Measurements from ENCODE around the gene TRAPPC5. TPM values are rescaled to one million over a fixed set of nuclear protein-coding genes. Genes with fewer than 3 reads are reported as not detected.

TRAPPC5 gene
- total and polyA plus RNA-seq, 10 of the 15 experiments (the other 5 are each of a cell fraction or from before 2014, with no cell fraction given): 4.2 to 210 (median 89.1) TPM

DNA sequence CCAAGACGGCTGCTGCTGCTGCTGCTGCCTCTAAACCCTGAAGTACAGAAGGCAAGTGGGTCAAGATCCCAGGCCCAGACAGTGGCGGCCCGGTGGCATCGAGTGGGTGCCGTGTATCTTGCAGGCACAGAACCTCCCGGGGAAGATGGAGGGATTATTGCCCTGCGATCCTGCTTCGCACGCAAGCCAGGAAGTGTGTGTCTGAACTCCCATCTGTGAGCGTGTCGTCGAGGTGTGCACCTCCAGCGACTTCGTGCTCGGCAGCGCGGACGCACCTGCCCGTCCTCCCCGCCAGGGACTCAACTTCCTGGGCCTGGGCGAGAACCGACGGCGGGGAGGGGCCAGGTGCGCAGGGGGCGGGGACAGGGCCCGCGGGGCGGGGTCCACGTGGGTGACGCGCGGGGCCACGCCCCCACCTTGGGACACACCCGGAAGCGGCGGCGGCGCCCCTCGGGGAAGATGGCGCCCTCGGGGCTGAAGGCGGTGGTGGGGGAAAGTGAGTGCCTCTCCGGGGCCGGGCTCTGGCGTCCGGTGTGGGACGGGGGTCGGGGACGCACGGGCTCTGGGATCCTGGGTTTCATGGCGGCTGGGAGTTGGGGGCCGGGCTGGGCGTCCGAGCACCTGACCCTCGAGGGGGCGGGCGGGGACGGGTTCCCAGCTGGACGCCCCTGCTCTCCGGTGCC, 43.8 kb upstream of the TRAPPC5 start, which contains the start of gene STXBP2 (continued):
- TF ChIP-seq SMAD5 (IDR thresholded peaks at IDR 0.05; ENCODE audit: low read depth) (no peak), BMI1 (IDR thresholded peaks at IDR 0.05; ENCODE audit: borderline replicate concordance) (no peak), KLF5 (IDR thresholded peaks at IDR 0.05; ENCODE audit: partially characterized antibody) (no peak), MXI1 (IDR thresholded peaks at IDR 0.05; ENCODE audit: low read depth, low read length) (no peak; the same call in 1 of the 2 replicates), BACH1 (IDR thresholded peaks at IDR 0.05; ENCODE audit: borderline replicate concordance) (no peak), HCFC1 (IDR thresholded peaks at IDR 0.05; ENCODE audit: low read length) (peak; percentile 22; the same call in 1 of the 2 replicates), TBL1XR1 (IDR thresholded peaks at IDR 0.05; ENCODE audit: low read depth, low read length) (no peak), SIX5 (IDR thresholded peaks at IDR 0.05; ENCODE audit: low read depth, low read length, severe bottlenecking) (no peak), ETV6 (conservative IDR thresholded peaks at IDR 0.05 in 1 of 2, IDR thresholded peaks at IDR 0.05 in 1 of 2; ENCODE audit: borderline replicate concordance in 1 of 2, low read depth in 1 of 2) (no peak), ASH2L (IDR thresholded peaks at IDR 0.05; ENCODE audit: borderline replicate concordance, low read depth) (no peak), HDAC6 (IDR thresholded peaks at IDR 0.05; ENCODE audit: unreplicated experiment) (no peak), EZH2 (IDR thresholded peaks at IDR 0.05; ENCODE audit: borderline replicate concordance, control insufficient read depth, low read depth, low read length) (no peak), SIN3A (IDR thresholded peaks at IDR 0.05; ENCODE audit: low read depth, low read length) (peak; percentile 52; the same call in 1 of the 2 replicates), CREM (IDR thresholded peaks at IDR 0.05; ENCODE audit: low read depth) (no peak), ZSCAN29 (IDR thresholded peaks at IDR 0.05) (no peak), BRCA1 (IDR thresholded peaks at IDR 0.05; ENCODE audit: low read depth, low read length) (no peak)
- TF ChIP-seq, protein P1, sequence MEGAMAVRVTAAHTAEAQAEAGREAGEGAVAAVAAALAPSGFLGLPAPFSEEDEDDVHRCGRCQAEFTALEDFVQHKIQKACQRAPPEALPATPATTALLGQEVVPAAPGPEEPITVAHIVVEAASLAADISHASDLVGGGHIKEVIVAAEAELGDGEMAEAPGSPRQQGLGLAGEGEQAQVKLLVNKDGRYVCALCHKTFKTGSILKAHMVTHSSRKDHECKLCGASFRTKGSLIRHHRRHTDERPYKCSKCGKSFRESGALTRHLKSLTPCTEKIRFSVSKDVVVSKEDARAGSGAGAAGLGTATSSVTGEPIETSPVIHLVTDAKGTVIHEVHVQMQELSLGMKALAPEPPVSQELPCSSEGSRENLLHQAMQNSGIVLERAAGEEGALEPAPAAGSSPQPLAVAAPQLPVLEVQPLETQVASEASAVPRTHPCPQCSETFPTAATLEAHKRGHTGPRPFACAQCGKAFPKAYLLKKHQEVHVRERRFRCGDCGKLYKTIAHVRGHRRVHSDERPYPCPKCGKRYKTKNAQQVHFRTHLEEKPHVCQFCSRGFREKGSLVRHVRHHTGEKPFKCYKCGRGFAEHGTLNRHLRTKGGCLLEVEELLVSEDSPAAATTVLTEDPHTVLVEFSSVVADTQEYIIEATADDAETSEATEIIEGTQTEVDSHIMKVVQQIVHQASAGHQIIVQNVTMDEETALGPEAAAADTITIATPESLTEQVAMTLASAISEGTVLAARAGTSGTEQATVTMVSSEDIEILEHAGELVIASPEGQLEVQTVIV (IDR thresholded peaks at IDR 0.05; ENCODE audit: borderline replicate concordance, partially characterized antibody): peak; percentile 67
- TF ChIP-seq, protein P2, sequence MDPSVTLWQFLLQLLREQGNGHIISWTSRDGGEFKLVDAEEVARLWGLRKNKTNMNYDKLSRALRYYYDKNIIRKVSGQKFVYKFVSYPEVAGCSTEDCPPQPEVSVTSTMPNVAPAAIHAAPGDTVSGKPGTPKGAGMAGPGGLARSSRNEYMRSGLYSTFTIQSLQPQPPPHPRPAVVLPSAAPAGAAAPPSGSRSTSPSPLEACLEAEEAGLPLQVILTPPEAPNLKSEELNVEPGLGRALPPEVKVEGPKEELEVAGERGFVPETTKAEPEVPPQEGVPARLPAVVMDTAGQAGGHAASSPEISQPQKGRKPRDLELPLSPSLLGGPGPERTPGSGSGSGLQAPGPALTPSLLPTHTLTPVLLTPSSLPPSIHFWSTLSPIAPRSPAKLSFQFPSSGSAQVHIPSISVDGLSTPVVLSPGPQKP (IDR thresholded peaks at IDR 0.05; ENCODE audit: low read depth, low read length): 0 out of 2 replicates have a peak, but pooled peaks have one; percentile 23
- TF ChIP-seq, protein P3, sequence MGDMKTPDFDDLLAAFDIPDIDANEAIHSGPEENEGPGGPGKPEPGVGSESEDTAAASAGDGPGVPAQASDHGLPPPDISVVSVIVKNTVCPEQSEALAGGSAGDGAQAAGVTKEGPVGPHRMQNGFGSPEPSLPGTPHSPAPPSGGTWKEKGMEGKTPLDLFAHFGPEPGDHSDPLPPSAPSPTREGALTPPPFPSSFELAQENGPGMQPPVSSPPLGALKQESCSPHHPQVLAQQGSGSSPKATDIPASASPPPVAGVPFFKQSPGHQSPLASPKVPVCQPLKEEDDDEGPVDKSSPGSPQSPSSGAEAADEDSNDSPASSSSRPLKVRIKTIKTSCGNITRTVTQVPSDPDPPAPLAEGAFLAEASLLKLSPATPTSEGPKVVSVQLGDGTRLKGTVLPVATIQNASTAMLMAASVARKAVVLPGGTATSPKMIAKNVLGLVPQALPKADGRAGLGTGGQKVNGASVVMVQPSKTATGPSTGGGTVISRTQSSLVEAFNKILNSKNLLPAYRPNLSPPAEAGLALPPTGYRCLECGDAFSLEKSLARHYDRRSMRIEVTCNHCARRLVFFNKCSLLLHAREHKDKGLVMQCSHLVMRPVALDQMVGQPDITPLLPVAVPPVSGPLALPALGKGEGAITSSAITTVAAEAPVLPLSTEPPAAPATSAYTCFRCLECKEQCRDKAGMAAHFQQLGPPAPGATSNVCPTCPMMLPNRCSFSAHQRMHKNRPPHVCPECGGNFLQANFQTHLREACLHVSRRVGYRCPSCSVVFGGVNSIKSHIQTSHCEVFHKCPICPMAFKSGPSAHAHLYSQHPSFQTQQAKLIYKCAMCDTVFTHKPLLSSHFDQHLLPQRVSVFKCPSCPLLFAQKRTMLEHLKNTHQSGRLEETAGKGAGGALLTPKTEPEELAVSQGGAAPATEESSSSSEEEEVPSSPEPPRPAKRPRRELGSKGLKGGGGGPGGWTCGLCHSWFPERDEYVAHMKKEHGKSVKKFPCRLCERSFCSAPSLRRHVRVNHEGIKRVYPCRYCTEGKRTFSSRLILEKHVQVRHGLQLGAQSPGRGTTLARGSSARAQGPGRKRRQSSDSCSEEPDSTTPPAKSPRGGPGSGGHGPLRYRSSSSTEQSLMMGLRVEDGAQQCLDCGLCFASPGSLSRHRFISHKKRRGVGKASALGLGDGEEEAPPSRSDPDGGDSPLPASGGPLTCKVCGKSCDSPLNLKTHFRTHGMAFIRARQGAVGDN (IDR thresholded peaks at IDR 0.05): peak; percentile 95
- TF ChIP-seq, protein P4, sequence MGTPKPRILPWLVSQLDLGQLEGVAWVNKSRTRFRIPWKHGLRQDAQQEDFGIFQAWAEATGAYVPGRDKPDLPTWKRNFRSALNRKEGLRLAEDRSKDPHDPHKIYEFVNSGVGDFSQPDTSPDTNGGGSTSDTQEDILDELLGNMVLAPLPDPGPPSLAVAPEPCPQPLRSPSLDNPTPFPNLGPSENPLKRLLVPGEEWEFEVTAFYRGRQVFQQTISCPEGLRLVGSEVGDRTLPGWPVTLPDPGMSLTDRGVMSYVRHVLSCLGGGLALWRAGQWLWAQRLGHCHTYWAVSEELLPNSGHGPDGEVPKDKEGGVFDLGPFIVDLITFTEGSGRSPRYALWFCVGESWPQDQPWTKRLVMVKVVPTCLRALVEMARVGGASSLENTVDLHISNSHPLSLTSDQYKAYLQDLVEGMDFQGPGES (IDR thresholded peaks at IDR 0.05): no peak

Measured in GM12878 (cell line).